ENCODE results near the gene ROGDI.

Gene ROGDI

DNA sequence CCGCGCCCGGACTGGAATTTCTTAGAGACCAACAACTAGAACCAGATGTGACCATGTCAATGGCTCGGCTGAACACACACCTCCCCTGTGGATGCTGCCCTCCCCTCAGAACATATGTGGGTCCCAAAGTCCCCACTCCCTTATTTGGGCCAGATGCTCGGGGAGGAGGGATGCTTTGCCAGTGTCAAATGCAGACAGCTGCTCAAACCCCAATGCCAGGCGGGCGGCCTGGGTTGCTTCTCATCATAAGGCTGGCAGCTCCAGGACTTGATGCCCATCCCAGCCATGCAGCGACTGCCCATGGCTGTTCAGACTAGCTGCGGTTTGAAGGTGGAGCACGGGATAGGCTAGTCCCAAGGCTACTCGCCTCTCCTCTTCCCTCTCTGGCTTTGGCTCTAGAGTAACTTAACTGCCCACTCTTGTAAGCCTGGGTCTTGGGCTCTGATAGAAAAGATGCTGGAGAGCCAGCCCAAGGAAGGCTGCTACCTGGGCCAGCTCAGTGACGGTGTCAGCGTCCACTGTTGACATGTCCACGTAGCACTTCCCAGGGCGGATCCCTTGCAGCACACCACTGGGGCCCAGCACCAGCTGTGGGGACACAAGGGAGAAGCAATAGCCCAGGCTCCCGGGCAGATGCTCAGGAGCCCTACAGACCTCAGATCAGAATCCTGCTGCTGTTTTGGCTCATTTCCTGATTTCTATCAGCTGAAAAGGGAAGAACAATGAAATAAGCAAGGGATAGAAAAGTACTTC, 11.0 kb upstream of the ROGDI start:
- DNase-seq: no peak

DNA sequence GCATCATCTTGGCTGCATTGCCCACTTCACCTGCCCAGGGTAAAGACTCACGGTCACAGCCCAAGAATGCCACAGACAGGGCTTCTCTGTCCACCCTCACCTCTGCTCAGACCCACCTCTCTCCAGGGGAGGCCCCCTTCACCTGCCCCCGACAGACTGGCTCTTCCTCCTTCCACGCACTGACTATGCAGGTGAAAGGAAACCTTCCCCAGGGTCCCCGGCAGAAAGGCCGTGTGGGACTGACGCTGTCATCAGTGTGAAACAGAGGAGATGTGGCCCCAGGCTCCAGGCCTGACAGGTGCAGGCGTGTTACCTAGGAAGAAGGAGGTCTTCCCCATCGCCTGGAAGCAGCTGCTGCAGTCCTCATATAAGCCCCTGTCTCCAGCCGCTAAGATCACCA, 9.3 kb upstream of the ROGDI start:
- no peak for DNase-seq

DNA sequence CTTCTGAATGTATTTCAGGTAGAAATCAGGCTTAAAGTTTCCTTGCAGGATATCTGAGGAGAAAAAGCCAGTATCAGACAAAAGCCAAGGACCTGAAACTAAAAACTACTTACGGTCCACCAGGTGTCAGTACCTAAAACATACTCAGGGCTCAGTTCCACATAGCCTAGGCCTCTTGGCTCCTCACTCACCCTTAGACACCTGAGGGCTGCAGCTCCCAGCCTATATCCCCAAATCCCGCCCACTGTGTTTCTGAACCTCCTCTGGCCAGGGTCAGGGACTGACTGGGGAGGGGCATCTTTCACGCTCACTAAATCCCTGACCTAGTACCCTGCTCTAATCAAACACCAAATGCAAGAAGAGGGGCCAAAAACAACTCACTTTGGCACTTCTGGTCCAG, 8.8 kb upstream of the ROGDI start:
- no peak for DNase-seq

DNA sequence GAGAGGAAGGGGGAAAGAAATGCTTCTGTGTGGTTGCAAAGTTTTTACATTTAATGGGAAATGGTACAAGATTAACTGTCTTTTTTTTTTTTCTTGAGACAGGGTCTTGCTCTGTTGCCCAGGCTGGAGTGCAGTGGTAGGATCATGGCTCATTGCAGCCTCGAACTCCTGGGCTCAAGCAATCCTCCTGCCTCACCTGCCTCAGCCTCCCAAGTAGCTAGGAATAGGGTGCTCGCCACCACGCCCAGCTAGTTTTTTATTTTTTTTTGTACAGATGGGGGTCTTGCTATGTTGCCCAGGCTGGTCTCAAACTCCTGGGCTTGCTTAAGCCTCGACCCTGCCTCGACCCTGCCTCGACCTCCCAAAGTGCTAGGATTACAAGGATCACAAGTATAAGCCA, 3.8 kb upstream of the ROGDI start:
- DNase-seq: no peak

DNA sequence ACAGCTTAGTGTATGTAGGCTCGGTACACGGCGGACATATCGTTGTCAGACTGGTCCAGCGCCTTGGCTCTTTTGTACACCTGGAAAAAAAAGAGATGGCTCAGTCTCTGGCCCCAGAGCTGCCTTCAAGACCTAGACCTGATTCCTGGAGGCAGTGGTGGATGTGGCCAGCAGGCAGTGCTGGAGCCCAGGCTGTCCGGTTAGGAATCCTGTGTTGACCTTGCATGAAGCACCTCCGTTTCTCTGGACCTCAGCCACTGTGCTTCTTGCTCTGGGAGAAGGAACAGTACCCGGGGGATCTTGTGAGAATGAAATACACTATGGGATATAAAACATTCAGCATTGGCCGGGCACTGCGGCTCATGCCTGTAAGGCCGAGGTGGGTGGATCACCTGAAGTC, 2.8 kb upstream of the ROGDI start:
- no peak for DNase-seq

DNA sequence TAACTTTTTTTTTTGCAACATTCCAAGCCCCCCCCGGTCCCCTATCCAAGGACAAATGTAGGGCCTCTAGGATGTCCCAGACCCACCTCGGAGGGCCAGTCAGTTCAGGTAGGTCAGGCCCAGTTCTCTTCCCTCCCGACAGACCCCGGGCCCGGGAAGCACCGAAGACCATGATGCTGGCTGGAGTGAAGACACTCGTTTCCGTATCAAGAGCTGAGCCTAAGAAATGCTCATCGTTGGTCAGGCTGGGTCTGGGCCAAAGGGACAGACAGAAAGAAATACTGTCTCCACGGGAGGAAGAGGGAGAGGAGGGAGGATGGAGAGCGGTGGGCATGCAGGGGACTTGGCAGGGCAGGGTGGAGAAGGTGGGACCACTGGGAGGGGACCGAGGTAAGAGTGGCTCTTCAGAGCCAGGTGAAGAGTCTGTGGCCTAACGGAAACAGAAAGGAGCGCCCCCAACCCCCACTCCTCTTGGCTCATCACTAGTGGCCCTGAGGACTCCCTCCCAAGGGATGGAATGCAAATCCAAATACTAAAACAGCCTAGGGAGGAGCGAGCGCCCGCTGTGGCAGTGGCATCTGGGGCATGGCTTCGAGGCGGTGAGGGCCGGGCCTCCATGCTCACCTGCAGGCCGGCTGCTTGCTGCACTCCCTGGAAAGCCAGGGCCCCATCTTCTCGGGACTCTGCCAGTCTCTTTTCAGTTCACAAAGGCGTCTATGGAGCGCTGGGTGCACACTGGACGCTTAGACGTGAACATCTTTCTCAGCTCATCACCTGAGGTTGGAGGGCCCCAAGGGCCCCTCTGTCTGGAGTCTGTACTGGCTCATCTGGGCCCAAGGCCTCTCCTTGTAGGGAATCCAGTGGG, 1.7 kb upstream of the ROGDI start:
- no peak for DNase-seq

DNA sequence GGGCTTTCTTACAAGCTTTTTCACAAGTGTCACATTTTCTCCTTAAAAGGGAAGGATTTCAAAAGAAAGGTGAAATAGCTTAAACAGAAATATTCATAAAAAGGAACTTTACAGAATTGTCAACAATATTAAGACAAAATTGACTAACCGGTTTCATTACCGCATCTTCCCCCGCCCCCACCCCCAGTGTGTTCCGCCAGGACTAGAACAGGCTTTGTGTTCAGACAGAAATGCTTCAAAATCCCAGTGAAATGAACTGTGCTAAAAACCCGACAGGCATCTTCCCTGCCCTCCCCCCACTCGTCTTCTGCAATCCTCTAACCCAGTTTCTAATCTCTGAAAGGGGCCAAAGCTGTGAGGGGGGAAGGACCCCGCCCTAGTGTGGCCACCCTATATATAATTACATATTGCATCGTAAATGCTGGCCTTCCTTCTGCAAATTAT, 990 bp upstream of the ROGDI start:
- DNase-seq: peak; percentile 66

DNA sequence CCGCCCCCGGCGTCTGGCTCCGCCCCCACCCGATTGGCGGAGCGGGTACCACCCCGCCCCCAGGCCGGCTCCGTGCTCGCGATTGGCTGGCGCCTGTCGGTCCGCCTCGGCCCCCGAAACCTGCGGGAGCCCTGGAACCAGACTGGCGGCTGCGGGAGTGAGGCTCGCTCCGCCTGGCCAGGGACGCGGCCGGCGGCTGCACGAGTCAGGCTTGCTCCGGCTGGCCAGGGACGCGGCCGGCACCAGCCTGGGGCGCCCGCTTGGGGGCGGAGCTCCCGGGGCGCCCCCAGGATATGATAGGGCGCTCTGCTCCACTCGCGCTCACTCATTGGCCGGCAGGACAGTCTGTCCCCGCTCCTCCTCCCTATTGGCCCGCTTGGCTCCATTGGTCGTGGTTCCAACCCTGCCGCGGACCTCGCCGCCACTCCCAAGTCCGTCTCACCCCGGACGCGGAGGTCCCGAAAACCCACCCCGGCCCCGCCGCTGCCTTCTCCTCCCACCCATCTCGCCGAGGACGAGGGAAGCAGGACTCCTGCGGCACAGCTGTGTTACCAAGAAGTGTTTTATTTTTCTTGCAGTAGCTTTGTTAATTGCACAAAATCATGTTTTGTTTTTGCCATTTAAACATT, 340 bp upstream of the ROGDI start:
- DNase-seq: peak; percentile 93

DNA sequence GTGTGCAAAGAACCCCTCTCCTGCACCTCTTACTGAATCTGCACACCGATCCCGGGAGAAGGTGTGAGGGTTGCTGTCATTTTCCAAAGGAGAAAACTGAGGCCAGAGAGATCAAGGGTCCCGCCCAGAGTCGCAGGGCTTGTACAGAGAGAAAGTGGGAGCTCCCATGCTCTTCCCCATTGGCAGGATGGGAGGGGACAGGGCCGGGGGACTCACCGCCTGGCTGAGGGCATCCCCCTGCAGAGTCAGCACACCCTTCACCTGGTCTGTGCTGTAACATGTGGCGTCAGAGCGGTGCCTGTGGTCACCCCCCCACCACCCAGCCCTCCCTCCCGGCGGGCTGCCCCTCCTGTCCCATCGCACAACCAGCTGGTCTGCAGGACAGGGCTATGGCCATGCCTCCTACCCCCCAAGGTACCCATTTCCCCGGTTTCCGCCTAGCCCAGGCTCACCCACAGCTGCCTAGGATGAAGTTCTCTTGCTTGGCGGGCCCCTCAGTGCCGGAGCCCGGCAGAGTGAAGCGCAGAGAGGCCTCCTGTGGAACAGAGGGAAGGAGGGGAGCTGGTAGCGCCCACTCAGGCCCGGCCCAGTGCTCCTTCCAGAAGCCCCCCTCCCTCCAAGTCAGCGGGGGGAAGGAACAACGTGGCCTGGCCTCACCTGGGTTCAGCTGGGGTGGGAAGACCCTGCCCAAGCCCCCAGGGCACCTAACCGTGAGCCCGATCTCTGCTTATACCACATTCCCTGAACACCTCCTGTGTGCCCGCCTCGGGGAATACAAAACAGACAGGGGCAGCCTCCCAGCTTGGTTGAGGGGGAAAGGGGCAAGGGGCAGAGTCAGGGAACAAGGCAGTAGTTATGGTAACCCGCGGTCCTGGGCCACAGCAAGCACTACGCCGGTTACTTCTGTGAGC, 1.1 kb downstream of the ROGDI start:
- no peak for DNase-seq

DNA sequence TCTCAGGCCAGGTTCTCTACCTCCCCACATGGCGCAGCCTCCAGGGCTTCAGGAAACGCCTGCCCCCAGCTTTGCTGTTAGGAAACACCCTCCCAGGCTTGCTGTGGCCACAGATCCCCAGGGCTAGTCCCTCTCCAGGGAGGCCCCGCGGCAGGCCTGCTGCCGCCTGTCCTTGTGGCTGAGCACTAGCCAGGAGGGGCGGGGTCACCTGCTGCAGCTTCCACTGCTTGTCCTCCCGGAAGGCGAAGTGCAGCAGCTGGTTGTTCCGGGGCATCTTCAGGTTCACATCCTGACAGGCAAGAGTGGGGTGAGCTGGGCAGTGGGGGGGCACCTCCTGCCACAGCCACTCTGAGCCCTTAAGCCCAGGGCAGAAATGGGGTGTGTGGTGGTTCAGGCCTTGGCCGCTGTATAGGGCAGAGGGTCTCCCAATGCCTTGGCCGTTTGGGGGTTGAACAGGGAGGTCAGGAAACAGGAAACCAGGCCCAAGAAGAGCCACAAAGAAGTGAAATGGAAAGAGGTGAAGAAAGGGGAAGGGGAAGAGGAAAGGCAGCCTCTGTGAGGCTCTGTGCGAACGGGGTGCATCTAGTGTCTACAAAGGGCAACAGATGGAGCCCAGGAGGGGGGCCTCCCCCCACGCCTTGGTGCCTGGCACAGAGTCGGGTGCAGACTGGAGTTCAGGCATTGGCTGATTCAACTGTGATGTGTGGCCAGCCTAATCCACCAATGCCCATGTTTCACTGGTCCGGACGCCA, 2.0 kb downstream of the ROGDI start:
- DNase-seq: peak; percentile 22

DNA sequence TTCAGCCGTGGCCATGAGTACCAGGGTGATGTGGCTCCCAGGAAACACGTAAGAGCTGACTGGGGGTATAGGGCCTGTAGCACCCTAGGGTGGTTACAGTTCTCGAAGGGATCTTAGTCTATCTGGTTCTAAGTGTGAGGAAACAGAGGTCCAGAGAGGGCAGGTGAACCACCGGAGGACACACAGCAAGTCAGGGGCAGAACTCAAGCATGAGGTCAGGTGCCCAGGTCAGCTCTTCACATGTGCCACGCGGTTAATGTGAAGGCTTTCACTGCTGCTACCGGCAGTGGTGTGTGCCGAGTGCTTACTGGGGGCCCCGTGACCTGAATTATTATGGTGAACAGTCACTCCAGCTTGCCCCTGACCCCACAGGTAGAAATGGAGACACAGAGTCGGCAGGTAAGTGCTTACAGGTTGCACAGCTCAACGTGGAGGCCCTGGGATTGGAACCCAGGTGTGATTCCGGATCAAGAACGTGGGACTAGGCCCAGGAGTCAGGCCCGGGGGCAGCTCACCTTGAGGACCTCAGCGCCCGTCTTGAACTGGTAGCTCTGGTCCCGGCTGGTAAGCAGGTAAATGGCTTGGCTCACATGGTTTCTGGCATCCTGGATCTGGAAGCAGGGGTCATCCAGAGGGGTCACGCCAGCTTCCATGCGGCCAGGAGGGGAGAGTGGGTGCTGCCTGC, 3.1 kb downstream of the ROGDI start:
- no peak for DNase-seq

DNA sequence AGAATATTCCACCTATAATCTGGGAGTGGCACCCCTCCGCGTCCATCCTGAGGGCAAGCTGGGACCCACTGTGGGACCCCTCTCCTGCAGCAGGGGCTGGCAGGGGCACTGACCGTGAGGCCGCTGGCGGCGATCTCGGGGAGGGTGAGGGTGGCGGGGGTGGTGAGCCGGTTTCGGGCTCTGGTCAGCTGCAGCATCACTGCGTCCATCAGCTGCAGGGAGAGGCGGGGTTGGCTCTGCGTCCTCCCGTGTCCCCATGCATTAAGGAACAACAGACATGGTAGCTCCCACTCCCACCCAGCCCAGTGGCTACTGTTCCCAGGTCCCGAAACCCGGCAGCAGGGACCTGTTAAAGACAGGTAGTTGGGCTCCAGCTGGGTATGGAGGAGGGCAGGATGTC, 4.0 kb downstream of the ROGDI start:
- DNase-seq: no peak

DNA sequence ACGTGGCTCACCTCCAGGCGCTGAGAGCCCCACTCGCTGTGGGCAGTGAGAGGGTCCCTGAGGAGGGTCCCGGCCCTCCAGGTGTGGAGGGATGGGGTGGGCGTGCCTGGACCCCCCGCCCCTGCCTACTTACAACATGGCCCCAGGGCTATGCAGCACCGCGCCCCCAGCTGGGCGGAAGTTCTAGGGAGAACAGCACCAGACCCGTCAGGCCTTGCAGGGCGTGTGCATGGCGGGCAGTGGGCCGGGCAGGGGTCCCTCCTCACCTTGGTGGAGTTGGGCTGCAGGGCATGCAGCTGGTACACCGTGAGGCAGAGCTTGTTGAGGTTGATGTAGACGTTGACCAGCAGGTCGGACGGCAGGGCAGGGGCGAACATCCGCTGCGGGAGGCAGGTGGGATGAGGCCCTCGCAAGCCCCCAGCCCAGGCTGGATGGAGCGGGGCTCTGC, 4.6 kb downstream of the ROGDI start:
- DNase-seq: no peak

DNA sequence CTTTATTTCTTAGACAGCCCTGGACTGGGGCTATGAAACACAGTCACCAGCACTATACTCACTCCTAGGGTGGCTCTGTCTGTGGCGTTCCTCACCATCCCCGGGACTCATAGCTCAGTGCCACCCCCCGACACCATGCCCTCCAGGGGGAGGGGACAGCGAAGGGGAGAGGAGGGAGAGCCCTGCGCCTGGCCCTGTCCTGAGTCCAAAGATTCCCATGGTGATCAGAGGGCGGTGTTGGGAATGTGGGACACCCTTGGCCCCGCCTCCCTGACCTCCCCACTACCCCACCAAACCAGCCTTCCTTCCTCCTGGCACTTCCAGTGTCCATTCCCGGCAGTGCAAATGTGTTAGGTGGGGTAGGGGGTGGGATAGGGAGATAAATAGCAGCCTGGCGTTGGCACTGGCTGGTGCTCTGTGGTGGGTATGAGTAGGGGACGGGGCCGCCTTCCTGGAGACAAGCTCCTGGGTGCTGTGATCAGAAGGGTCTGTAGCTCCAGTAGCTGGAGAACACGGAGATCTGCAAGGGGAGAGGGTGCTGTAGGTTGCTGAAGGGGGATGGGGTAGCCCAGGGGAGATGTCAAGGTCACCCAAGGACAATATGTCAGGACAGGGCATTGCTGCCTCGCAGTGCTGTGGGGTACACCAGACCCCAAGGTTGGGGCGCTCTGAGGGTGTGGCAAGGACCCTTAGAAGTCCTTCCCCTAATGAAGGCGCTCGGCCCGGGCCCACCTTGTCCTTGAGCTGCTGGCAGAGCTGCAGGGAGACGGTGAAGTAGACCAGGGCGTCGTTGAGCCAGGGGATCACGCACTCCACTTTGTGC, 5.2 kb downstream of the ROGDI start:
- DNase-seq: no peak

DNA sequence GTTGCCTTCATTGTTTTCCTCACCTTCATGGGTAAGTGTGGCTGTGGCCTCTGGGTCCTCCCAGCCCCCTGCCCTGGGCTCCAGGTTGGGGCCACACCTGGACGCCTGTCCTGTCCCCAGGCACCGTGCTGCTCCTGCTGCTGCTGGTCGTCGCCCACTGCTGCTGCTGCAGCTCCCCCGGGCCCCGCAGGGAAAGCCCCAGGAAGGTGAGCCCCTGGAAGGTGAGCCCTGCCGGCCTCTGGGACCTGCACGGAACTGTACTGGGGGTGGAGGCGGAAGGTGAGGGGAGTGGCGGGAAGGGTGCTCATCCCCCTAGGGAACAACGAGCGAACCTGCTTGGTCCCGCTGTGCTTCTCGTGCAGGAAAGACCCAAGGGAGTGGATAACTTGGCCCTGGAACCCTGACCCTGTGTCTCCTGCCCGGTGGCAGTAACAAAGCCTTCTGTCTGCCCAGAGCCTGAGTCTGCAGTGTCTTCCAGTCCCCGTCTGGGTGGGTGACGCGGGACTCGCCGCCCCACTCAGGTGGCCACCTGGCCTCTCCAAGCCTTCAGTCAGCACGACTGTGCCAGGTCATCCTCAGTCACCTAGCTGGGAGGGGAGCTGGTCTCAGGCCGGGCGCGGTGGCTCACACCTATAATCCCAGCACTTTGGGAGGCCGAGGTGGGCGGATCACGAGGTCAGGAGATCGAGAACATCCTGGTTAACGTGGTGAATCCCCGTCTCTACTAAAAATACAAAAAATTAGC, 6.4 kb downstream of the ROGDI start:
- DNase-seq: no peak

DNA sequence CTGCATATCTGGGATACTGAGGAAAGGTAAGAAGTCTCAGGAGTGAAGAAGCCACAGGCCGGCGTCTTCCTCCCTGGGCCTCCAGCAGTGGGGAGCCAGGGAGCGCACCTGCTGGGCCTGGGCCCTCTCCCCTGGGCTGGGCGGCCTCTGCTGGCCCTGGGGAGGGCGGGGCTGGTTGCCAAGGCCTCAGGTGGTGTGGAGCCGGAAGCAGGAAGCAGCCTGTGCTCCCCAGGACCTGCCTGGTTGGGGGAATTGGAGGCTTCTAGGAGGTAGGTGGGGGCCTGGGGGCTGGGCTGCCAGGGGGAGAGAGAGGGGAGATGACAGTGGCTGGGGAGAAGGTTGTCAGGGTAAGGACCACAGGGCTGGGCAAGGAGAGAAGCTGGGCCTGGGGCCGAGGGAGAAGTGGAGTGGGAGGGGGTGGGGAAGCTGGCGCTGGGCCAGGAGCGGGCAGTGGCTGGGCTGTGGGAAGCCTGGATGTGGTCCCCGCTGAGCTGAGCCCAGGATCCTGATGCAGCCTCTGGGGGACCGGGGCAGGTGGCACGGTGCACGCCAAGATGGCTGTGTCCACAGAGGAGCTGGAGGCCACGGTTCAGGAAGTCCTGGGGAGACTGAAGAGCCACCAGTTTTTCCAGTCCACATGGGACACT, 7.1 kb downstream of the ROGDI start, which contains the start of gene SMIM22:
TSS of gene SMIM22 (plus strand) at position 189 of the 647 bp plus-strand sequence. CDS start at position 555, 366 bp downstream.
- no peak for DNase-seq

DNA sequence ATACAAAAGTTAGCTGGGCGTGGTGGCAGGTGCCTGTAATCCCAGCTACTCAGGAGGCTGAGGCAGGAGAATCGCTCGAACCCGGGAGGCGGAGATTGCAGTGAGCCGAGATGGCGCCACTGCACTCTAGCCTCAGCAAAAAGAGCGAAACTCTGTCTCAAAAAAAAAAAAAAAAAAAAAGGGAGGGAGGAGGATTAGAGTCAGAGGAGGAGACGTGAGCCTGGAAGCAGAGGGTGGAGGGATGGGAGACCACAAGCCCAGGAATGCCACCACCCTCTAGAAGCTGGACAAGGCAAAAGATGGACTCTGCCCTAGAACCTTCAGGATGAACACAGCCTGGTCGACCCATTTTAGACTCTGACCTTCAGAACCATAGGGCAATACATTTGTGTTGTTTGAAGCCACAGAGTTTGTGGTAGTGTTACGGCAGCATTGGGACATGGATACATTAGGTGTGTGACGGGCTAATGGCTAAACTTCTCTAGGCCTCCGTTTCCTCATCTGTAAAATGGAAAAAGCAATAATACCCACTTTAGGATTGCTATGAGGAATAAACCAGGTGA, 9.4 kb downstream of the ROGDI start:
- DNase-seq: no peak

DNA sequence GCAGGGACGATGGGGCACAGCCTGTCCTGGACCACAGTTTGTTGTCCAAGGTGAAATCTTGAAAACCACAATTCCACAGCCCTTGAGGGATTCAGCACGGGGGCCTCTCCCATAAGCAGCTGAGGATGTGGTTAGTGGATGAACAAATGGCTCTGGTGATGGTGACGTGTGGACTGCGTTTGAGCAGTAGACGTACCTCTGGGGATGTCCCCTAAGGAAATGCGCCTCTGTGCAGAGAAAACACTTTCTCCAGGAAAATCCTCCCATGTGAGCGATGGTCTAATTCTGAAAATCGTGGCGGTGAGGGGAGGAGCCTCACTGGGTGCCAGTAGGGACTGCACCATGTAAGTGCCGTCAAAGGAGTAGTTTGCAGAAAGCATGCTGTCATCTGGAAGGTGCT, 11.6 kb downstream of the ROGDI start:
- no peak for DNase-seq

DNA sequence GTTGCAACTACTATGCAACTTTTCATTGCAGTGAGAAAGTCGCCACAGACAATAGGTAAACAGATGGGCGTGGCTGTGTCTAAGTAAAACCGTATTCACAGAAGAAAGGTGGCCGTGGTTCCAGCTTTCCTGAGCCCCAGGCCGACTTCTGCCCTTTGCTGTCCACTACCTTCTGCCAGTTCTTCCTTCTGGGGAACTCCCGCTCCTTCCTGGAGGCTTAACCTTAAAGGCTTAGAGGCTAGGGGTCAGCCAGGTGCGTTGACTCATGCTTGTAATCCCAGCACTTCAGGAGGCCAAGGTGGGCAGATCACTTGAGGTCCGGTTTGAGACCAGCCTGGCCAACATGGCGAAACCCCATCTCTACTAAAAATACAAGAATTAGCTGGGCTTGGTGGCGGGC, 12.2 kb downstream of the ROGDI start:
- no peak for DNase-seq

Data from inflammatory macrophage treated with lipopolysaccharide for 4 hours (primary cell).